Hepatocyte (in vitro differentiated cells): ENCODE data around the gene SEL1L2. TPM values are rescaled to one million over a fixed set of nuclear protein-coding genes. Genes with fewer than 3 reads are reported as not detected.

Experiments used
- DNase-seq: peaks from one replicate; pipeline ENCODE4 v3.0.0-alpha.2; 2016; ENCODE audit warnings: low spot score
- H2AFZ ChIP-seq: fragments of 200-600 bp; sonication (generic); 2 replicates; pipeline ENCODE4 v1.6.0; 2016; ENCODE audit warnings: antibody characterized with exemption, mild to moderate bottlenecking
- H3K27ac ChIP-seq: fragments of 200-600 bp; sonication (generic); 2 replicates; pipeline ENCODE4 v1.5.1; 2016; ENCODE audit warnings: mild to moderate bottlenecking
- H3K27me3 ChIP-seq: fragments of 200-600 bp; sonication (generic); 2 replicates; pipeline ENCODE4 v1.6.1; 2016
- H3K36me3 ChIP-seq: fragments of 200-600 bp; sonication (generic); replicated peaks from 2 replicates; pipeline ENCODE4 v1.5.1; 2016; ENCODE audit warnings: low read depth; ENCODE audit not compliant: insufficient read depth
- H3K4me1 ChIP-seq: fragments of 200-600 bp; sonication (generic); 2 replicates; pipeline ENCODE4 v1.5.1; 2016; ENCODE audit warnings: mild to moderate bottlenecking, moderate library complexity; ENCODE audit not compliant: insufficient read depth
- H3K4me2 ChIP-seq: fragments of 200-600 bp; sonication (generic); 2 replicates; pipeline ENCODE4 v1.6.0; 2016
- H3K4me3 ChIP-seq: fragments of 200-600 bp; sonication (generic); 2 replicates; pipeline ENCODE4 v1.5.1; 2016; ENCODE audit warnings: mild to moderate bottlenecking
- H3K79me2 ChIP-seq: fragments of 200-600 bp; sonication (generic); 2 replicates; pipeline ENCODE4 v1.6.0; 2017; ENCODE audit warnings: mild to moderate bottlenecking
- H3K9me2 ChIP-seq: fragments of 200-600 bp; sonication (generic); replicated peaks from 2 replicates; pipeline ENCODE4 v1.6.0; 2017; ENCODE audit warnings: mild to moderate bottlenecking; ENCODE audit not compliant: insufficient read depth
- H3K9me3 ChIP-seq: fragments of 200-600 bp; sonication (generic); 2 replicates; pipeline ENCODE4 v1.5.1; 2016; ENCODE audit warnings: low read depth, mild to moderate bottlenecking
- H4K20me1 ChIP-seq: fragments of 200-600 bp; sonication (generic); 2 replicates; pipeline ENCODE4 v1.6.0; 2016; ENCODE audit warnings: mild to moderate bottlenecking; ENCODE audit not compliant: insufficient read depth, poor library complexity, severe bottlenecking
- EZH2 ChIP-seq: fragments of 200-600 bp; sonication (generic); IDR thresholded peaks from 2 replicates; pipeline ENCODE4 v1.6.1; 2016; ENCODE audit warnings: antibody characterized with exemption, mild to moderate bottlenecking, borderline replicate concordance
- EZH2phosphoT487 ChIP-seq: fragments of 200-600 bp; sonication (generic); IDR thresholded peaks from one replicate; pipeline ENCODE4 v1.6.1; 2018; ENCODE audit warnings: antibody characterized with exemption, mild to moderate bottlenecking, low read depth, moderate library complexity; ENCODE audit not compliant: unreplicated experiment, severe bottlenecking
- WGBS: methylation state at CpG from one replicate; pipeline ENCODE4 v1.1.6; 2016; ENCODE audit warnings: low lambda C conversion rate; ENCODE audit errors: missing lambda C conversion rate; 5-methylcytosine and 5-hydroxymethylcytosine counted together
- polyA plus RNA-seq: library from polyadenylated mRNA; unstranded; fragments of >200 nt; fragmentation: Nextera tagmentation; extraction: Ambion mirVana; gene quantifications from 2 replicates; pipeline ENCODE4 v1.2.1, GENCODE V29; 2016
- total RNA-seq: library from RNA; depleted of rRNA; stranded (reverse); fragments of >200 nt; gene quantifications from 2 replicates; pipeline ENCODE4 v1.2.3, GENCODE V29; 2014
- TF ChIP-seq, protein P1 (sequence below): fragments of 200-600 bp; sonication (generic); IDR thresholded peaks from 2 replicates; pipeline ENCODE4 v1.5.1; 2016; ENCODE audit warnings: antibody characterized with exemption, mild to moderate bottlenecking; ENCODE audit not compliant: poor library complexity

Gene SEL1L2
- total and polyA plus RNA-seq, 2 experiments from 2014 or later: not detected

DNA sequence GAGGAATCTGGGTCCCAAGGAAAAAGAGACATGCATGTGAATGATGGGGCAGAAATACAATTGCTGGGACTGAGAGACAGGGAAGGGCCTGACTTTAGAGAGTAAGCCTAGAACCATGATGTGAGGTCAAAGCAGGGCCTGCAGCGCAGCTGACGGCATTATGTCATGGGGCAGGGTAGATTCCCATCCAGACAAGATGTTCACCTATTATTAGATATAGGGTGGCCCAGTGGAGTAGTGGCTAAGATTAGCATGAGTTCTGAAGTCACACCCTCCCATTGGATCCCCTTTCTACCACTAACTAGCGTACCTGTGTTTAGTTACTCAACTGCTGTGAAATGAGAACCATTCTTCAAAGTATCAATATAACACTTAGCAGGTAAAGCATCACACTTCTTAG is 166.0 kb downstream of the SEL1L2 start:
- no peaks in the 10 kb centered on the region for H3K9me2 ChIP-seq
- H3K9me3 ChIP-seq: no peaks in the 10 kb centered on the region
- no peak for TF ChIP-seq EZH2phosphoT487
- no peak for TF ChIP-seq EZH2
- TF ChIP-seq, protein P1, sequence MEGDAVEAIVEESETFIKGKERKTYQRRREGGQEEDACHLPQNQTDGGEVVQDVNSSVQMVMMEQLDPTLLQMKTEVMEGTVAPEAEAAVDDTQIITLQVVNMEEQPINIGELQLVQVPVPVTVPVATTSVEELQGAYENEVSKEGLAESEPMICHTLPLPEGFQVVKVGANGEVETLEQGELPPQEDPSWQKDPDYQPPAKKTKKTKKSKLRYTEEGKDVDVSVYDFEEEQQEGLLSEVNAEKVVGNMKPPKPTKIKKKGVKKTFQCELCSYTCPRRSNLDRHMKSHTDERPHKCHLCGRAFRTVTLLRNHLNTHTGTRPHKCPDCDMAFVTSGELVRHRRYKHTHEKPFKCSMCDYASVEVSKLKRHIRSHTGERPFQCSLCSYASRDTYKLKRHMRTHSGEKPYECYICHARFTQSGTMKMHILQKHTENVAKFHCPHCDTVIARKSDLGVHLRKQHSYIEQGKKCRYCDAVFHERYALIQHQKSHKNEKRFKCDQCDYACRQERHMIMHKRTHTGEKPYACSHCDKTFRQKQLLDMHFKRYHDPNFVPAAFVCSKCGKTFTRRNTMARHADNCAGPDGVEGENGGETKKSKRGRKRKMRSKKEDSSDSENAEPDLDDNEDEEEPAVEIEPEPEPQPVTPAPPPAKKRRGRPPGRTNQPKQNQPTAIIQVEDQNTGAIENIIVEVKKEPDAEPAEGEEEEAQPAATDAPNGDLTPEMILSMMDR: no peak
- no peak overlapping the region for H2AFZ ChIP-seq
- H3K4me3 ChIP-seq: no peak overlapping the region
- H3K27ac ChIP-seq: no peak overlapping the region
- no peaks in the 10 kb centered on the region for H3K27me3 ChIP-seq
- H3K4me2 ChIP-seq: no peak overlapping the region
- H3K4me1 ChIP-seq: no peaks in the 10 kb centered on the region
- H3K36me3 ChIP-seq: no peaks in the 10 kb centered on the region
- WGBS: 95% methylated on average over 3 of the region's 3 CpGs
- H4K20me1 ChIP-seq: no peaks in the 10 kb centered on the region
- H3K79me2 ChIP-seq: no peaks in the 10 kb centered on the region
- DNase-seq: no peak

DNA sequence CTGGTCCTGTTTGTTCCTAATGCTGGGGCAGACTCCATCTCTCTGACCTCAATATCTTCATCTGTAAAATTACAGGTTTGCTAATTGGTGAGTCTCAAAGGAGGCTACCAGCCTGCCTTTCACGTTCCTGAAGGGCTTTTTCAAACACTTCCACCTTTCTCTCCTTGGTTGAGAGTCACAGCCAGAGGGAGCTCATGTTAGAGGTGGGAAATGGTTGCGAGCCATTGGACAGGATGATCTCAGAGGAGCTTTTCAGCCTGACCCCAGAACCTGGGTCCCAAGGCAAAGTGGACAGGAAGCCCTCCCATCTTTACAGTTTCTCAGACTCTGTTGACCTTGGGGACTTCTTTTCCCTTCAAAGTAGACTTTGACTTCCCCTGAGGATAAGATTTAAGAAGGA is 168.0 kb downstream of the SEL1L2 start:
- Histone ChIP-seq H3K36me3 (no peaks in the 10 kb centered on the region), H3K9me3 (no peaks in the 10 kb centered on the region), H3K9me2 (no peaks in the 10 kb centered on the region), H2AFZ (no peak overlapping the region), H3K4me2 (no peak overlapping the region), H4K20me1 (no peaks in the 10 kb centered on the region), H3K79me2 (no peaks in the 10 kb centered on the region), H3K27ac (no peak overlapping the region), H3K4me1 (no peaks in the 10 kb centered on the region), H3K27me3 (no peaks in the 10 kb centered on the region), H3K4me3 (no peak overlapping the region)
- WGBS: 43% methylated on average over 2 of the region's 2 CpGs
- no peak for DNase-seq
- TF ChIP-seq EZH2phosphoT487 (no peak), EZH2 (no peak)
- TF ChIP-seq, protein P1: no peak

DNA sequence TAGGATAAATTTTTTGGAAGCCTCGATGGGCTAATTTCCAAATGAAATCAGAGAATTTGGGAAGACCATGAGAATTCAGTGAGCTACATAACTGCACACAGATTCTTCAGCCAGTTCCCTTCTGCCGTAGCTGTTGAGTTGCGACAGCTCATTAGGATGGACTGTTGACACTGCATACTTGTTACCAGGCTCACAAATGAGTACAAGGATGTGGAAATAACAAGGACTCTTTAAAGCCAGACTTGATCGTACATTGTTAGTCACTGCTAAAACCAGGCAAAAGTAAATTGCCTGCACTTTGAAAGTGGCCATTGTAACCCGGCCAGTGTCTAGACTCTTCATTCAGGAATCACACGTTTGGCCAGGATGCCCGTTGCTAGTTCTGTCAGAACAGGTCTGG is 168.5 kb downstream of the SEL1L2 start:
- 80% methylated on average over 7 of the region's 7 CpGs for whole genome bisulfite sequencing
- no peak overlapping the region for H3K4me3 ChIP-seq
- no peak overlapping the region for H2AFZ ChIP-seq
- H3K4me2 ChIP-seq: no peak overlapping the region
- H3K27ac ChIP-seq: no peak overlapping the region
- H3K79me2 ChIP-seq: no peaks in the 10 kb centered on the region
- H3K36me3 ChIP-seq: no peaks in the 10 kb centered on the region
- no peaks in the 10 kb centered on the region for H3K27me3 ChIP-seq
- H3K4me1 ChIP-seq: no peaks in the 10 kb centered on the region
- DNase-seq: no peak
- no peaks in the 10 kb centered on the region for H3K9me2 ChIP-seq
- TF ChIP-seq EZH2: no peak
- no peak for TF ChIP-seq EZH2phosphoT487
- TF ChIP-seq, protein P1: no peak
- no peaks in the 10 kb centered on the region for H4K20me1 ChIP-seq
- H3K9me3 ChIP-seq: no peaks in the 10 kb centered on the region
